SU-DHL-6 (cell line): Measurements from ENCODE around the gene UBE2Z.

Experiments used
- H2AFZ ChIP-seq: fragments of 200-600 bp; sonication (generic); 2 replicates; pipeline ENCODE4 v1.6.1; 2014; ENCODE audit warnings: low read depth, mild to moderate bottlenecking, moderate library complexity, mixed read lengths, antibody characterized with exemption, low read length; ENCODE audit not compliant: severe bottlenecking
- H3F3A ChIP-seq: fragments of 200-600 bp; shearing (Covaris generic); 2 replicates; pipeline ENCODE4 v1.6.0; 2016; ENCODE audit warnings: antibody characterized with exemption, mild to moderate bottlenecking; ENCODE audit not compliant: insufficient read depth
- H3K27ac ChIP-seq: fragments of 200-600 bp; sonication (generic); 2 replicates; pipeline ENCODE4 v1.5.1; 2016; ENCODE audit warnings: low read depth, mild to moderate bottlenecking, low read length, moderate library complexity, mixed read lengths
- H3K27me3 ChIP-seq: fragments of 200-600 bp; sonication (generic), shearing (Covaris generic); 2 replicates; pipeline ENCODE4 v1.6.0; 2014; ENCODE audit warnings: mild to moderate bottlenecking, low read length
- H3K36me3 ChIP-seq: fragments of 200-600 bp; sonication (generic); 2 replicates; pipeline ENCODE4 v1.6.1; 2014; ENCODE audit warnings: mild to moderate bottlenecking, low read length, mixed read lengths
- H3K4me2 ChIP-seq: fragments of 300-600, 200-600 bp; shearing (Covaris generic), sonication (generic); 2 replicates; pipeline ENCODE4 v1.6.0; 2014; ENCODE audit warnings: low read length, low read depth, mild to moderate bottlenecking; ENCODE audit not compliant: poor library complexity, severe bottlenecking
- H3K4me3 ChIP-seq: fragments of 200-600 bp; sonication (generic); 2 replicates; pipeline ENCODE4 v1.5.1; 2014; ENCODE audit warnings: antibody characterized with exemption, low read length, mild to moderate bottlenecking, mixed read lengths; ENCODE audit not compliant: insufficient read depth, poor library complexity, severe bottlenecking
- H3K79me2 ChIP-seq: fragments of 200-600 bp; sonication (generic); 2 replicates; pipeline ENCODE4 v1.6.1; 2014; ENCODE audit warnings: mild to moderate bottlenecking, low read length, moderate library complexity; ENCODE audit not compliant: insufficient read depth
- H3K9ac ChIP-seq: fragments of 200-600 bp; sonication (generic); 2 replicates; pipeline ENCODE4 v1.7.0; 2014; ENCODE audit warnings: mild to moderate bottlenecking, low read length
- H3K9me2 ChIP-seq: fragments of 200-600 bp; sonication (generic); replicated peaks from 2 replicates; pipeline ENCODE4 v1.6.1; 2014; ENCODE audit warnings: low read length; ENCODE audit not compliant: insufficient read depth
- H3K9me3 ChIP-seq: fragments of 200-600 bp; sonication (generic); 2 replicates; pipeline ENCODE4 v1.6.1; 2014; ENCODE audit warnings: low read length, mixed read lengths; ENCODE audit not compliant: insufficient read depth
- H4K20me1 ChIP-seq: fragments of 200-600 bp; sonication (generic); 2 replicates; pipeline ENCODE4 v1.6.1; 2014; ENCODE audit warnings: low read depth, mild to moderate bottlenecking, antibody characterized with exemption, low read length, moderate library complexity, mixed read lengths
- CTCF ChIP-seq: fragments of 200-600 bp; sonication (generic); IDR thresholded peaks from one replicate; pipeline ENCODE4 v1.5.1; 2017; ENCODE audit warnings: antibody characterized with exemption, mild to moderate bottlenecking, low read length, moderate library complexity; ENCODE audit not compliant: insufficient read depth, poor library complexity, severe bottlenecking
- EZH2phosphoT487 ChIP-seq: fragments of 200-600 bp; sonication (generic), shearing (Covaris generic); conservative IDR thresholded peaks from 2 replicates; pipeline ENCODE4 v1.6.1; 2018; ENCODE audit warnings: mild to moderate bottlenecking, antibody characterized with exemption, low read length, moderate library complexity, mixed read lengths

The UBE2Z gene

GRCh38 chr17:48970865-48971687, 62.9 kb downstream of the UBE2Z start:
- Histone ChIP-seq H3K9me3 (no peaks in the 10 kb centered on the region), H3K27me3 (no peaks in the 10 kb centered on the region), H3K4me2 (no peak overlapping the region), H2AFZ (no peak overlapping the region), H3K4me3 (no peak overlapping the region), H3K36me3 (no peaks in the 10 kb centered on the region), H3K9ac (no peak overlapping the region), H3F3A (no peaks in the 10 kb centered on the region), H3K27ac (no peak overlapping the region), H3K9me2 (no peaks in the 10 kb centered on the region), H3K79me2 (no peaks in the 10 kb centered on the region), H4K20me1 (no peaks in the 10 kb centered on the region)
- TF ChIP-seq CTCF, result no peak
- TF ChIP-seq EZH2phosphoT487, result no peak

GRCh38 chr17:48972749-48973097, 64.5 kb downstream of the UBE2Z start:
- Histone ChIP-seq H3K4me2 (no peak overlapping the region), H4K20me1 (no peaks in the 10 kb centered on the region), H3F3A (no peaks in the 10 kb centered on the region), H3K4me3 (no peak overlapping the region), H3K9ac (no peak overlapping the region), H3K9me2 (no peaks in the 10 kb centered on the region), H3K9me3 (no peaks in the 10 kb centered on the region), H3K79me2 (no peaks in the 10 kb centered on the region), H2AFZ (no peak overlapping the region), H3K27me3 (no peaks in the 10 kb centered on the region), H3K27ac (no peak overlapping the region), H3K36me3 (no peaks in the 10 kb centered on the region)
- TF ChIP-seq CTCF, result no peak
- TF ChIP-seq EZH2phosphoT487, result no peak

GRCh38 chr17:48973806-48974205, 65.6 kb downstream of the UBE2Z start:
- Histone ChIP-seq H4K20me1 (no peaks in the 10 kb centered on the region), H3K79me2 (no peaks in the 10 kb centered on the region), H2AFZ (no peak overlapping the region), H3K4me2 (no peak overlapping the region), H3K27me3 (no peaks in the 10 kb centered on the region), H3K27ac (no peak overlapping the region), H3F3A (no peaks in the 10 kb centered on the region), H3K4me3 (no peak overlapping the region), H3K36me3 (no peaks in the 10 kb centered on the region), H3K9me3 (no peaks in the 10 kb centered on the region), H3K9me2 (no peaks in the 10 kb centered on the region), H3K9ac (no peak overlapping the region)
- TF ChIP-seq EZH2phosphoT487 (no peak), CTCF (no peak)
